GM12865 (cell line): ENCODE measurements around the gene SRCIN1.

ENCODE experiments used
- DNase-seq: peaks from one replicate; pipeline ENCODE4 v3.0.0; 2010; ENCODE audit warnings: low read depth
- H3K4me3 ChIP-seq: 2 replicates; pipeline ENCODE4 v1.5.1; 2011; ENCODE audit warnings: mild to moderate bottlenecking, low read depth, low read length, control low read depth
- TF ChIP-seq, protein P1 (sequence below): IDR thresholded peaks from 2 replicates; pipeline ENCODE4 v1.5.1; 2011; ENCODE audit warnings: low read length, control low read depth, low read depth, inconsistent platforms; ENCODE audit not compliant: insufficient read depth; ENCODE audit errors: missing control alignments

SRCIN1 gene

DNA sequence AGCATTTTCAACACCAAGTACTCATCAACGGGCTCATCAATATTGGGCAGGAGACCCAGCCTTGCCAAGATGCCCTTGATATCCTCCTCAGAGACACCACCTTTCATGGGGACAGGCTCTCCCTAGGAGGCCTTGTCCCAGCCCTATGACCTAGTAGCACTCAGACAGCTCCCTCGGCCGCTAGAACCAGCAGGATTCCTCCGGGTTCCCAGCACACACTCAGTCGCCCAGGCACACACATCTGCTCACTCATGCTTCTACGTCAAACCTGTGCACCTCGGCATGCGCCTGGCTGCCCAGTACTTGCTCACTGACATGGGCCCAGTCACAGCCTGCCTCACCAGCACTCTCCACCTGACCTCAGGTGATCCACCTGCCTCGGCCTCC, 17.0 kb downstream of the SRCIN1 start:
- no peak for DNase-seq
- H3K4me3 ChIP-seq, result no peak overlapping the region
- TF ChIP-seq, protein P1, sequence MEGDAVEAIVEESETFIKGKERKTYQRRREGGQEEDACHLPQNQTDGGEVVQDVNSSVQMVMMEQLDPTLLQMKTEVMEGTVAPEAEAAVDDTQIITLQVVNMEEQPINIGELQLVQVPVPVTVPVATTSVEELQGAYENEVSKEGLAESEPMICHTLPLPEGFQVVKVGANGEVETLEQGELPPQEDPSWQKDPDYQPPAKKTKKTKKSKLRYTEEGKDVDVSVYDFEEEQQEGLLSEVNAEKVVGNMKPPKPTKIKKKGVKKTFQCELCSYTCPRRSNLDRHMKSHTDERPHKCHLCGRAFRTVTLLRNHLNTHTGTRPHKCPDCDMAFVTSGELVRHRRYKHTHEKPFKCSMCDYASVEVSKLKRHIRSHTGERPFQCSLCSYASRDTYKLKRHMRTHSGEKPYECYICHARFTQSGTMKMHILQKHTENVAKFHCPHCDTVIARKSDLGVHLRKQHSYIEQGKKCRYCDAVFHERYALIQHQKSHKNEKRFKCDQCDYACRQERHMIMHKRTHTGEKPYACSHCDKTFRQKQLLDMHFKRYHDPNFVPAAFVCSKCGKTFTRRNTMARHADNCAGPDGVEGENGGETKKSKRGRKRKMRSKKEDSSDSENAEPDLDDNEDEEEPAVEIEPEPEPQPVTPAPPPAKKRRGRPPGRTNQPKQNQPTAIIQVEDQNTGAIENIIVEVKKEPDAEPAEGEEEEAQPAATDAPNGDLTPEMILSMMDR, result no peak

DNA sequence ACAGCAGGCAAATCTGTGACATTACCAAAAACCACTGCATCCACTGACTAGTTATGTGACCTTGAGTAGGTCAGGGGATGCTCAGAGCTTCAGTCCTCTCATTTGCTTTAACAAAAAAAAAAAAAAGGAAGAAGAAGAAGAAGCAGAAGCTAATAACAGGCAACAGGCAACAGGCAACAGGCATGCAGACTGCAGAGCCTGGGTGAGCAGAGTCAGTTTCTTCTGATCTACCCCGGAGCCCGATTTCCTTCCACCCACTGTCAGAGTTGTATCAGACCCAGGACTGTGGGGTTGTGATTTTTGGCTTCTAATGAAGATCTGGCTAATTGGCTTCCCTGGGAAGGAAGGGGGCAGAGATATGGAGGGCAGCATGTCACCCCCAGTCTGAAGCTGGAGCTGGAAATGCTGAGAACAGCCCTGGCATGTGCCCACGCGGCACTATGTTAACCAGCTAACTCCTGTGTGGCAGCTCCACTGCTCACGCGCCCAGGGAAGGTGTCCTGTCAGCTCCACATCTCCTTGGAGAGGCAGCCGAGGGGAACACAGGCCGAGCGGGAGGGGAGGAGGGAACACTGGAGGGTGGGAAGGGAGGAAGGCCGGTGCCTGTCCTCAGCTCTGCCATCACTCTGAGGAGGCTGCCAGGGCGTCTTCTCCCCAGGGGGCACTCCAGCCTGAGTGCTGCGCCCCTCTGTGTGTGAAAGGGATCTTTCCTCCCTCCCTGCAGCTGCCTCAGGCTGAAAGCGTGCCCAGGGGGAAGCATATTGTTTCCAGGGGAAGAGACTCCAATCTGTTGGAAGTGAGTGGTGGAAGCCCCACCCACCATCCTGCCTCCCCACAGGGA, 17.6 kb downstream of the SRCIN1 start:
- TF ChIP-seq, protein P1, result no peak
- no peak for DNase-seq

DNA sequence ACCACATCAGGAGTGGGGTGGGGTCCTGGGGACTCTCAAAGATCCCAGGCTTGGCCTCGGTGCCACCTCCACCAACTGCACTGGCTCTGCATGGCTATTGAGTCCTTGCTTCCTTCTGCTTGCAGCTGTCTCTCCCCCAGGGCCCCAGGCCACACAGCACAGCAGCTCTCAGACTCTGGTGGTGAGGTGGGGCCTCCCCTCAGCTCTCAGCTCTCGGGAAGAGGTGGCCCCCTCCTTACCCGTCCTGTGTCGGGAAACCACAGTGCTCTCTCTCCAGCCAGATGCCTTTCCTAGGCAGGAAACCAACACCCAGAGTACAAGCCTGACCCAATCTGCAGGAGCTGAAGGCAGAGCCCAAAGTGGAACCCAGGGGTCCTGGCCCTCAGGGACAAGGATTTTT, 18.5 kb downstream of the SRCIN1 start:
- no peak for DNase-seq
- TF ChIP-seq, protein P1, result no peak
- no peak overlapping the region for H3K4me3 ChIP-seq

More for the DNA sequence above, 17.6 kb downstream of the SRCIN1 start:
- no peak overlapping the region for H3K4me3 ChIP-seq

DNA sequence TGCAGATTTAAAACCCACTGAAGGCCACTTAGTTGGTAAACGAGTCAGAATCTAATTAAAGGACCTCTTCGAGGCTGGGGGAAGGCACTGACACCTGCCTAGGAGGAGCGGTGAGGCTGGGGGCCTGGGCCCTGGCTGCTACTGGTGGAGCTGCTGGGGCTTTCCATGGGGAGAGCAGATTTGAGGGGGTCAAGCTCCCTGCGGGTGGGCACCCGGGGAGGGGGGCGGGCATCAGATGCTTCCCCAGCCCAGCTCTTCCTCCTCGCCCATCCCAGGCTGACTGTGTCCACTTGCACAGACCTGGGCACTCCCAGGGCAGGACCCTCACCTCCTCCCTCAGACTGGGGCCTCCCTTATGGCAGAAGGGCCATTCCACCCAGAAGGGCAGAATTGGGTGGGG, 19.0 kb downstream of the SRCIN1 start:
- TF ChIP-seq, protein P1, result no peak
- DNase-seq, result no peak
- H3K4me3 ChIP-seq, result no peak overlapping the region

DNA sequence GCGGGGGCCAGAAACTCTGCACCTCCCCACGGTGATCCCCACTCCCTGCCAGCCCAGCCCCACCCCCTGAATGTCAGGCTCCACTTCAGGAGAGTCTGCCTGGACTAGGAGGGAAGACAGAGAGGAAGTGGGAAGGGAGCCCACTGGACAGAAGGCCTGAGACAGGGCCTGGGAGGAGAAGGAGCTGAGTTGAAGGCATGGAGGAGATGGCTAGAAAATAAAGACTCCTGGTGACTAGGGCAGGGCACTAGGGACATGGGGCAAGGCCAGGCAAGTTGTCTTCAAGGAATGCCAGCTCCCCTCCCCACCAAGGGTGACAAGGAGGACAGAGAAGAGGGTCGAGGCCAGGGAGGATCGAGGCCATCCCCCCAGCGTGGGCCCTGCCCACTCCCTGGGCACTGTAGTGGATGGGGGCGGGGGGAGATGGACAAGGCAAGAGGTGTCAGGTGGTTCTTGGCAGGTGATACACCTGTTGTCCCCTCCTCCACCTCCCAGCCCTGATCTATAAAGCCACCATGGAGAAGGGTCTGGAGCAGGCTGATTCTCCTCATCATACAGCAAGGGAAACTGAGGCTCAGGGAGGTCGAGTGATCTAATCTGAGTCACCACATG, 19.7 kb downstream of the SRCIN1 start:
- H3K4me3 ChIP-seq, result no peak overlapping the region
- TF ChIP-seq, protein P1, result no peak
- no peak for DNase-seq

DNA sequence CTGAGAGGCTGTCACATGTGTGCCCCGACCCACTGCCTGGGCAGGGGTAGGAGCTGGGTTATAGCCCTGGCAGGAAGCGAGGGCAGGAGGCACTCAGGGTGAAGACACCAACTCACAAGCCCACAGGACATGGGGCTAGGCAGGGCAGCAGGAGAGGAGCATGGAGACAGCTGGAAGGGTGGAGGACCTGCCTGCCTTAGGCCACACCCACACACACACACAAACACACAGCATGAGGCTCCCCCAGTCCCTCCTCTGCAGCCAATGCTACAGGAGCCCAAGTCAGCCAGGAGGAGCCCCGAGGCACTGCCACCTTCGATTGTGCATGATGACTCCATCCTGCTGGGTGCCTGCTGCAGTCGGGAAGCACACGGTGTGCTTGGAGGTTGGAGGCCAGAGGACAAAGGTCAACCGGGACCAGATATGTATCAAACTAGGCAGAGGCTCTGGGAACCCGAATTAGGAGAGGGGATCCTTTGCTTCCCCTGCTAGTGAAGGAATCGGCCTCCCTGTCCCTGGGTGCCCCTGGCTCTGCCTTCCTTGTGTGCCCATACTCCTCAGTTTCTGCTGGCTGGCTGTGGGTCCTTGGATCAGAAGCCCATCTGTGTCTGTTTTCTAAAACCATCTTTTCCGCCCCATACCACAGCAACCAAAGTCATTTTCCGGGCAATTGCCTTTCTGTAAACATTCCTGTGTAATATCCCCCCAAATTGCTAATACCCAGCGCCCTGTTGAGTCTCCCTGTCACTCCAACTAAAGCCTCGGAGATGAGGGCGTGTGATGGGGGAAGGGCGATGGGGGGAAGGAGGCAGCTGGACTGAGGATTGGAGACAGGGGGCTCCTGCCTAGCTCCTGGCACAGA, 20.5 kb downstream of the SRCIN1 start:
- no peak for DNase-seq
- no peak overlapping the region for H3K4me3 ChIP-seq
- TF ChIP-seq, protein P1, result no peak
